GM23338 (cell line): ENCODE measurements around the gene PCLO. TPM values are rescaled to one million over a fixed set of nuclear protein-coding genes. Genes with fewer than 3 reads are reported as not detected.

ENCODE experiments used
- ATAC-seq: fragments of 200-7000 bp; cut with Tn5 transposase; 3 replicates; pipeline ENCODE4 v1.9.1; 2020
- DNase-seq: peaks from one replicate; pipeline ENCODE4 v3.0.0-alpha.2; 2015; ENCODE audit warnings: low spot score
- H2AFZ ChIP-seq: fragments of 200-600 bp; sonication (generic); 2 replicates; pipeline ENCODE4 v1.8.0; 2016; ENCODE audit warnings: antibody characterized with exemption, mild to moderate bottlenecking, moderate library complexity
- H3F3A ChIP-seq: fragments of 200-600 bp; sonication (generic); replicated peaks from 2 replicates; pipeline ENCODE4 v1.8.0; 2017; ENCODE audit warnings: antibody characterized with exemption, mixed run types, low read depth
- H3K27ac ChIP-seq: fragments of 200-600 bp; sonication (generic); 2 replicates; pipeline ENCODE4 v1.6.1; 2016; ENCODE audit warnings: low read depth
- H3K27me3 ChIP-seq: fragments of 200-600 bp; sonication (generic); 2 replicates; pipeline ENCODE4 v1.8.0; 2016; ENCODE audit warnings: mild to moderate bottlenecking, mixed run types, moderate library complexity; ENCODE audit not compliant: insufficient read depth
- H3K36me3 ChIP-seq: fragments of 200-600 bp; sonication (generic); 2 replicates; pipeline ENCODE4 v1.8.0; 2016; ENCODE audit warnings: mild to moderate bottlenecking; ENCODE audit not compliant: insufficient read depth
- H3K4me1 ChIP-seq: fragments of 200-600 bp; sonication (generic); 2 replicates; pipeline ENCODE4 v1.8.0; 2016; ENCODE audit warnings: mild to moderate bottlenecking, moderate library complexity; ENCODE audit not compliant: insufficient read depth
- H3K4me2 ChIP-seq: fragments of 200-600 bp; sonication (generic); 2 replicates; pipeline ENCODE4 v1.7.1; 2017; ENCODE audit warnings: mixed run types
- H3K4me3 ChIP-seq: fragments of 200-600 bp; sonication (generic); 2 replicates; pipeline ENCODE4 v1.6.1; 2016; ENCODE audit warnings: mixed run types
- H3K79me2 ChIP-seq: fragments of 200-600 bp; sonication (generic); replicated peaks from 2 replicates; pipeline ENCODE4 v1.8.0; 2017; ENCODE audit warnings: mild to moderate bottlenecking; ENCODE audit not compliant: insufficient read depth
- H3K9me2 ChIP-seq: fragments of 200-600 bp; sonication (generic); 2 replicates; pipeline ENCODE4 v1.8.0; 2017; ENCODE audit not compliant: insufficient read depth
- H4K20me1 ChIP-seq: fragments of 200-600 bp; sonication (generic); replicated peaks from 2 replicates; pipeline ENCODE4 v1.8.0; 2017; ENCODE audit warnings: mild to moderate bottlenecking; ENCODE audit not compliant: insufficient read depth
- H3K27ac Mint-ChIP-seq: 2 replicates; pipeline ENCODE4 v1.8.0; 2020; ENCODE audit warnings: inconsistent platforms, mild to moderate bottlenecking, moderate library complexity, mixed read lengths
- H3K27me3 Mint-ChIP-seq: 3 replicates; pipeline ENCODE4 v1.8.0; 2022; ENCODE audit warnings: low read depth, mild to moderate bottlenecking, moderate library complexity, mixed read lengths, inconsistent platforms; ENCODE audit not compliant: insufficient read depth, poor library complexity
- H3K36me3 Mint-ChIP-seq: 3 replicates; pipeline ENCODE4 v1.8.0; 2021; ENCODE audit warnings: low read depth, mild to moderate bottlenecking, inconsistent platforms, moderate library complexity, mixed read lengths
- H3K4me1 Mint-ChIP-seq: 3 replicates; pipeline ENCODE4 v1.8.0; 2020; ENCODE audit warnings: mild to moderate bottlenecking, inconsistent platforms, mixed read lengths
- H3K4me3 Mint-ChIP-seq: 3 replicates; pipeline ENCODE4 v1.8.0; 2021; ENCODE audit warnings: moderate library complexity, mild to moderate bottlenecking, inconsistent platforms, mixed read lengths
- H3K9me3 Mint-ChIP-seq: 3 replicates; pipeline ENCODE4 v1.8.0; 2020; ENCODE audit warnings: moderate library complexity, mild to moderate bottlenecking, inconsistent platforms, mixed read lengths
- CREB1 ChIP-seq: fragments of 250-450 bp; sonication (Bioruptor Pico); IDR thresholded peaks from 2 replicates; pipeline ENCODE4 v1.5.0; 2020; ENCODE audit warnings: low read depth, mild to moderate bottlenecking, moderate library complexity
- EZH2 ChIP-seq: fragments of 200-600 bp; sonication (generic); IDR thresholded peaks from one replicate; pipeline ENCODE4 v1.8.0; 2017; ENCODE audit warnings: antibody characterized with exemption, mild to moderate bottlenecking, low read depth; ENCODE audit not compliant: unreplicated experiment
- EZH2phosphoT487 ChIP-seq: fragments of 200-600 bp; sonication (generic); IDR thresholded peaks from one replicate; pipeline ENCODE4 v1.8.1; 2018; ENCODE audit warnings: antibody characterized with exemption; ENCODE audit not compliant: unreplicated experiment
- JUNB ChIP-seq: IDR thresholded peaks from one replicate; pipeline ENCODE4 v1.6.1; 2016; ENCODE audit warnings: antibody characterized with exemption; ENCODE audit not compliant: unreplicated experiment
- NANOG ChIP-seq: IDR thresholded peaks from 2 replicates; pipeline ENCODE4 v1.6.1; 2016; ENCODE audit warnings: antibody characterized with exemption, borderline replicate concordance
- POLR2AphosphoS5 ChIP-seq: IDR thresholded peaks from 2 replicates; pipeline ENCODE4 v1.6.1; 2016; ENCODE audit warnings: antibody characterized with exemption, low read depth
- STAT1 ChIP-seq: IDR thresholded peaks from one replicate; pipeline ENCODE4 v1.6.1; 2016; ENCODE audit warnings: antibody characterized with exemption; ENCODE audit not compliant: unreplicated experiment
- ZNF114 ChIP-seq: fragments of 250-450 bp; sonication (Bioruptor Pico); IDR thresholded peaks from 2 replicates; pipeline ENCODE4 v1.5.0; 2020; ENCODE audit warnings: mild to moderate bottlenecking, moderate library complexity
- ZNF331 ChIP-seq: fragments of 250-450 bp; sonication (Bioruptor Pico); IDR thresholded peaks from 2 replicates; pipeline ENCODE4 v1.5.0; 2020; ENCODE audit warnings: low read depth, mild to moderate bottlenecking, moderate library complexity
- ZNF462 ChIP-seq: fragments of 250-450 bp; sonication (Bioruptor Pico); IDR thresholded peaks from 2 replicates; pipeline ENCODE4 v1.5.0; 2020; ENCODE audit warnings: mild to moderate bottlenecking, moderate library complexity
- polyA plus RNA-seq: library from polyadenylated mRNA; unstranded; fragments of >200 nt; fragmentation: Nextera tagmentation; extraction: Ambion mirVana; gene quantifications from 2 replicates; pipeline ENCODE4 v1.2.1, GENCODE V29; 2016
- total RNA-seq: library from RNA; depleted of rRNA; stranded (reverse); fragments of >200 nt; shearing (Covaris generic); gene quantifications from 2 replicates; pipeline ENCODE4 v1.2.3, GENCODE V29; 2014
- TF ChIP-seq, protein P1 (sequence below), 2 experiments: fragments of 200-600 bp in 1 of 2; sonication (generic) in 1 of 2; conservative IDR thresholded peaks; 2 replicates each; pipeline versions ENCODE4 v1.5.1 to v1.6.1; 2016 to 2017; ENCODE audit warnings: antibody characterized with exemption in 2 of 2, low read depth in 2 of 2, mild to moderate bottlenecking in 2 of 2, moderate library complexity in 1 of 2
- TF ChIP-seq, protein P2 (sequence below): IDR thresholded peaks from 2 replicates; pipeline ENCODE4 v1.6.1; 2016; ENCODE audit warnings: antibody characterized with exemption
- TF ChIP-seq, protein P3 (sequence below): IDR thresholded peaks from one replicate; pipeline ENCODE4 v1.6.1; 2018; ENCODE audit warnings: antibody characterized with exemption; ENCODE audit not compliant: unreplicated experiment

The PCLO gene
- total and polyA plus RNA-seq, 2 experiments from 2014 or later = 7.4 to 9.1 TPM

GRCh38 chr7:82723411-82723810 lies 439.3 kb downstream of the PCLO start:
- ATAC-seq = no peak
- Mint-ChIP-seq H3K4me1 (peaks cover 13% of the 10 kb centered on the region; the same call in 2 of the 3 replicates), H3K27ac (no peak overlapping the region), H3K27me3 (no peaks in the 10 kb centered on the region), H3K36me3 (no peaks in the 10 kb centered on the region), H3K9me3 (no peaks in the 10 kb centered on the region; the same call in 2 of the 3 replicates), H3K4me3 (no peak overlapping the region)
- DNase-seq = no peak
- no peaks in the 10 kb centered on the region for H3K27me3 ChIP-seq
- no peak overlapping the region for H3K27ac ChIP-seq
- H4K20me1 ChIP-seq = no peaks in the 10 kb centered on the region
- peaks cover 11% of the 10 kb centered on the region for H3K4me1 ChIP-seq
- no peaks in the 10 kb centered on the region for H3K79me2 ChIP-seq
- H3F3A ChIP-seq = no peaks in the 10 kb centered on the region
- H3K9me2 ChIP-seq = no peaks in the 10 kb centered on the region
- peak overlapping the region; percentile 64; the same call in 1 of the 2 replicates for H2AFZ ChIP-seq
- H3K4me3 ChIP-seq = no peak overlapping the region
- no peaks in the 10 kb centered on the region for H3K36me3 ChIP-seq
- H3K4me2 ChIP-seq = no peak overlapping the region
- no peak for TF ChIP-seq EZH2phosphoT487
- TF ChIP-seq, protein P1, sequence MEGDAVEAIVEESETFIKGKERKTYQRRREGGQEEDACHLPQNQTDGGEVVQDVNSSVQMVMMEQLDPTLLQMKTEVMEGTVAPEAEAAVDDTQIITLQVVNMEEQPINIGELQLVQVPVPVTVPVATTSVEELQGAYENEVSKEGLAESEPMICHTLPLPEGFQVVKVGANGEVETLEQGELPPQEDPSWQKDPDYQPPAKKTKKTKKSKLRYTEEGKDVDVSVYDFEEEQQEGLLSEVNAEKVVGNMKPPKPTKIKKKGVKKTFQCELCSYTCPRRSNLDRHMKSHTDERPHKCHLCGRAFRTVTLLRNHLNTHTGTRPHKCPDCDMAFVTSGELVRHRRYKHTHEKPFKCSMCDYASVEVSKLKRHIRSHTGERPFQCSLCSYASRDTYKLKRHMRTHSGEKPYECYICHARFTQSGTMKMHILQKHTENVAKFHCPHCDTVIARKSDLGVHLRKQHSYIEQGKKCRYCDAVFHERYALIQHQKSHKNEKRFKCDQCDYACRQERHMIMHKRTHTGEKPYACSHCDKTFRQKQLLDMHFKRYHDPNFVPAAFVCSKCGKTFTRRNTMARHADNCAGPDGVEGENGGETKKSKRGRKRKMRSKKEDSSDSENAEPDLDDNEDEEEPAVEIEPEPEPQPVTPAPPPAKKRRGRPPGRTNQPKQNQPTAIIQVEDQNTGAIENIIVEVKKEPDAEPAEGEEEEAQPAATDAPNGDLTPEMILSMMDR (conservative IDR thresholded peaks at IDR 0.05; ENCODE audit: low read depth in 2 of 2) = no peak
- TF ChIP-seq, protein P2, sequence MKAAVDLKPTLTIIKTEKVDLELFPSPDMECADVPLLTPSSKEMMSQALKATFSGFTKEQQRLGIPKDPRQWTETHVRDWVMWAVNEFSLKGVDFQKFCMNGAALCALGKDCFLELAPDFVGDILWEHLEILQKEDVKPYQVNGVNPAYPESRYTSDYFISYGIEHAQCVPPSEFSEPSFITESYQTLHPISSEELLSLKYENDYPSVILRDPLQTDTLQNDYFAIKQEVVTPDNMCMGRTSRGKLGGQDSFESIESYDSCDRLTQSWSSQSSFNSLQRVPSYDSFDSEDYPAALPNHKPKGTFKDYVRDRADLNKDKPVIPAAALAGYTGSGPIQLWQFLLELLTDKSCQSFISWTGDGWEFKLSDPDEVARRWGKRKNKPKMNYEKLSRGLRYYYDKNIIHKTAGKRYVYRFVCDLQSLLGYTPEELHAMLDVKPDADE = no peak
- no peak for TF ChIP-seq STAT1
- no peak for TF ChIP-seq NANOG
- no peak for TF ChIP-seq JUNB
- TF ChIP-seq, protein P3, sequence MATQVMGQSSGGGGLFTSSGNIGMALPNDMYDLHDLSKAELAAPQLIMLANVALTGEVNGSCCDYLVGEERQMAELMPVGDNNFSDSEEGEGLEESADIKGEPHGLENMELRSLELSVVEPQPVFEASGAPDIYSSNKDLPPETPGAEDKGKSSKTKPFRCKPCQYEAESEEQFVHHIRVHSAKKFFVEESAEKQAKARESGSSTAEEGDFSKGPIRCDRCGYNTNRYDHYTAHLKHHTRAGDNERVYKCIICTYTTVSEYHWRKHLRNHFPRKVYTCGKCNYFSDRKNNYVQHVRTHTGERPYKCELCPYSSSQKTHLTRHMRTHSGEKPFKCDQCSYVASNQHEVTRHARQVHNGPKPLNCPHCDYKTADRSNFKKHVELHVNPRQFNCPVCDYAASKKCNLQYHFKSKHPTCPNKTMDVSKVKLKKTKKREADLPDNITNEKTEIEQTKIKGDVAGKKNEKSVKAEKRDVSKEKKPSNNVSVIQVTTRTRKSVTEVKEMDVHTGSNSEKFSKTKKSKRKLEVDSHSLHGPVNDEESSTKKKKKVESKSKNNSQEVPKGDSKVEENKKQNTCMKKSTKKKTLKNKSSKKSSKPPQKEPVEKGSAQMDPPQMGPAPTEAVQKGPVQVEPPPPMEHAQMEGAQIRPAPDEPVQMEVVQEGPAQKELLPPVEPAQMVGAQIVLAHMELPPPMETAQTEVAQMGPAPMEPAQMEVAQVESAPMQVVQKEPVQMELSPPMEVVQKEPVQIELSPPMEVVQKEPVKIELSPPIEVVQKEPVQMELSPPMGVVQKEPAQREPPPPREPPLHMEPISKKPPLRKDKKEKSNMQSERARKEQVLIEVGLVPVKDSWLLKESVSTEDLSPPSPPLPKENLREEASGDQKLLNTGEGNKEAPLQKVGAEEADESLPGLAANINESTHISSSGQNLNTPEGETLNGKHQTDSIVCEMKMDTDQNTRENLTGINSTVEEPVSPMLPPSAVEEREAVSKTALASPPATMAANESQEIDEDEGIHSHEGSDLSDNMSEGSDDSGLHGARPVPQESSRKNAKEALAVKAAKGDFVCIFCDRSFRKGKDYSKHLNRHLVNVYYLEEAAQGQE = no peak
- TF ChIP-seq ZNF331 (CRISPR knock-in tag) = no peak
- no peak for TF ChIP-seq ZNF462 (CRISPR knock-in tag)
- no peak for TF ChIP-seq ZNF114
- TF ChIP-seq POLR2AphosphoS5 = no peak
- TF ChIP-seq EZH2 = no peak
- no peak for TF ChIP-seq CREB1 (CRISPR knock-in tag)
